ENCODE results near the gene HOXA3. TPM values are rescaled to one million over a fixed set of nuclear protein-coding genes. Genes with fewer than 3 reads are reported as not detected.

The HOXA3 gene
- total and polyA plus RNA-seq, 2 donors (not counting 1 experiment from before 2014, with no cell fraction given), result 0.68 to 1.5 TPM

DNA sequence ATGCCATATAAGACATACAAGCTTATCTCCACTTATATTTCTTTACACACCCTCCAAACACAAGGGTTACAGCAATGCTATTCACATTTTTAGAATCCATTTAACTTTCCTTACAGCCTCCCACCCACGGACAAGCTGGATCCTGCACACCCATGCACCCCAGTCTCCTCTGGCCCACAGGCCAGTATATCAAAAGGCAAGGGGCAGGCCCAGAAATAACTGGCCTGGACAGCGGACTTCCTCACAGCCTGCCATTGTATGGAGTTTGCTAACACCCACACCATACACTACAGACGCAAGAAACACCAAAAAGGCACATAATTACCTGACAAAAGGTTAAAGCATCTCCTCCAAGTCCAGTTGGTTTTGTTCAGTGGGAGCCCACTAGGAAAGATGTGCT is 33.8 kb downstream of the HOXA3 start:
- H3K27ac ChIP-seq (ENCODE audit: insufficient read depth, low read length), result peak overlapping the region; percentile 88
- peak overlapping the region; percentile 98 for H3K4me2 ChIP-seq (ENCODE audit: extremely low read depth, insufficient read depth, low read length)
- H3K4me3 ChIP-seq (replicated peaks in 1 of 4; ENCODE audit: control extremely low read depth in 1 of 4, insufficient read depth in 1 of 4, low read depth in 3 of 4, low read length in 4 of 4), result peak overlapping the region; percentile 52 to 92 (median 68)
- H3K4me1 ChIP-seq (ENCODE audit: control insufficient read depth, extremely low read depth, insufficient read depth, low read length), result peaks cover 27% of the 10 kb centered on the region
- TF ChIP-seq EZH2 (IDR thresholded peaks at IDR 0.05; ENCODE audit: low read length, missing control alignments), result no peak
- TF ChIP-seq, protein P1, sequence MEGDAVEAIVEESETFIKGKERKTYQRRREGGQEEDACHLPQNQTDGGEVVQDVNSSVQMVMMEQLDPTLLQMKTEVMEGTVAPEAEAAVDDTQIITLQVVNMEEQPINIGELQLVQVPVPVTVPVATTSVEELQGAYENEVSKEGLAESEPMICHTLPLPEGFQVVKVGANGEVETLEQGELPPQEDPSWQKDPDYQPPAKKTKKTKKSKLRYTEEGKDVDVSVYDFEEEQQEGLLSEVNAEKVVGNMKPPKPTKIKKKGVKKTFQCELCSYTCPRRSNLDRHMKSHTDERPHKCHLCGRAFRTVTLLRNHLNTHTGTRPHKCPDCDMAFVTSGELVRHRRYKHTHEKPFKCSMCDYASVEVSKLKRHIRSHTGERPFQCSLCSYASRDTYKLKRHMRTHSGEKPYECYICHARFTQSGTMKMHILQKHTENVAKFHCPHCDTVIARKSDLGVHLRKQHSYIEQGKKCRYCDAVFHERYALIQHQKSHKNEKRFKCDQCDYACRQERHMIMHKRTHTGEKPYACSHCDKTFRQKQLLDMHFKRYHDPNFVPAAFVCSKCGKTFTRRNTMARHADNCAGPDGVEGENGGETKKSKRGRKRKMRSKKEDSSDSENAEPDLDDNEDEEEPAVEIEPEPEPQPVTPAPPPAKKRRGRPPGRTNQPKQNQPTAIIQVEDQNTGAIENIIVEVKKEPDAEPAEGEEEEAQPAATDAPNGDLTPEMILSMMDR (conservative IDR thresholded peaks at IDR 0.05 in 1 of 2, IDR thresholded peaks at IDR 0.05 in 1 of 2; ENCODE audit: low read depth in 1 of 2, low read length in 2 of 2), result no peak
- peaks cover 65% of the 10 kb centered on the region for H3K79me2 ChIP-seq (ENCODE audit: control insufficient read depth, insufficient read depth, low read length)
- no peaks in the 10 kb centered on the region for H3K36me3 ChIP-seq (ENCODE audit: control insufficient read depth, insufficient read depth, low read length)
- no peak for DNase-seq (ENCODE audit: low read depth in 2 of 2)
- H4K20me1 ChIP-seq (ENCODE audit: control insufficient read depth, extremely low read depth, insufficient read depth, low read length), result no peaks in the 10 kb centered on the region
- no peak overlapping the region for H3K9ac ChIP-seq (ENCODE audit: insufficient read depth, low read length)
- no peak overlapping the region for H2AFZ ChIP-seq (ENCODE audit: low read length)
- no peaks in the 10 kb centered on the region for H3K27me3 ChIP-seq (ENCODE audit: control insufficient read depth, insufficient read depth, low read length)
- H3K9me3 ChIP-seq (ENCODE audit: control insufficient read depth, insufficient read depth, low read depth, low read length), result no peaks in the 10 kb centered on the region

DNA sequence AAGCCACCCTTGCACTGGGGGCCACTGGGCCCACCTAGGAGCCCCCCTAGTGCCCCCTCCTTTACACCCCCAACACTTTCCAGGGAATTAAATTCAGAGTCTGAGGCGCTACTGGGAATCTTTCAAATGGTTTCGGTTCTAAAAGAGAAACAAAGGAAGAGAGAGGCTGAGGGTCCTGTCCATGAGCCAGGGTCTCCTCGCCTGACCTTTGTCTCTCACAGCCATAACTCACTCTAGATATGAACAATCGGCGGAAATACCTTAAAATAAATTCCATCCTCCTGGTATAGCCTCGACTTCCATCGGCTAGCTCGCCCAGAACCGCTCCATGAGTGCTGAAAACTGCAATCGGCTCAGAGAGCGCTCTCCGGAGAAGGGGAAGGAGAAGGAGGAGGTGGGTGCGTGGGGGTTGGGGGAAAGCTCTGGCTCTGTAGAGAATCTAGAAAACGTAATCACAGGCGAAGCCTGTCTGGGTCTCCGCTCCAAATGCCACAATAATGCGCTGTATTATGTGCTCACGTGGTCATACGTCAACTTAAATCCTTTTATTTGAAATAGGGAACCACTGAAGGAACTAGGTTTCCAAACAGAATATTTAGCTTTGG is 34.4 kb downstream of the HOXA3 start:
- Histone ChIP-seq H3K27ac (ENCODE audit: insufficient read depth, low read length) (peak overlapping the region; percentile 88), H3K36me3 (ENCODE audit: control insufficient read depth, insufficient read depth, low read length) (no peaks in the 10 kb centered on the region), H3K9me3 (ENCODE audit: control insufficient read depth, insufficient read depth, low read depth, low read length) (no peaks in the 10 kb centered on the region), H3K27me3 (ENCODE audit: control insufficient read depth, insufficient read depth, low read length) (no peaks in the 10 kb centered on the region), H2AFZ (ENCODE audit: low read length) (no peak overlapping the region), H3K79me2 (ENCODE audit: control insufficient read depth, insufficient read depth, low read length) (peaks cover 66% of the 10 kb centered on the region), H3K9ac (ENCODE audit: insufficient read depth, low read length) (peak overlapping the region; percentile 64), H4K20me1 (ENCODE audit: control insufficient read depth, extremely low read depth, insufficient read depth, low read length) (no peaks in the 10 kb centered on the region), H3K4me2 (ENCODE audit: extremely low read depth, insufficient read depth, low read length) (peak overlapping the region; percentile 98), H3K4me3 (replicated peaks in 1 of 4; ENCODE audit: control extremely low read depth in 1 of 4, insufficient read depth in 1 of 4, low read depth in 3 of 4, low read length in 4 of 4) (peak overlapping the region; percentile 52 to 92 (median 68)), H3K4me1 (ENCODE audit: control insufficient read depth, extremely low read depth, insufficient read depth, low read length) (peaks cover 23% of the 10 kb centered on the region)
- DNase-seq (ENCODE audit: low read depth in 2 of 2), result peak; percentile 89
- TF ChIP-seq EZH2 (IDR thresholded peaks at IDR 0.05; ENCODE audit: low read length, missing control alignments), result no peak
- TF ChIP-seq, protein P1 (conservative IDR thresholded peaks at IDR 0.05 in 1 of 2, IDR thresholded peaks at IDR 0.05 in 1 of 2; ENCODE audit: low read depth in 1 of 2, low read length in 2 of 2), result no peak

DNA sequence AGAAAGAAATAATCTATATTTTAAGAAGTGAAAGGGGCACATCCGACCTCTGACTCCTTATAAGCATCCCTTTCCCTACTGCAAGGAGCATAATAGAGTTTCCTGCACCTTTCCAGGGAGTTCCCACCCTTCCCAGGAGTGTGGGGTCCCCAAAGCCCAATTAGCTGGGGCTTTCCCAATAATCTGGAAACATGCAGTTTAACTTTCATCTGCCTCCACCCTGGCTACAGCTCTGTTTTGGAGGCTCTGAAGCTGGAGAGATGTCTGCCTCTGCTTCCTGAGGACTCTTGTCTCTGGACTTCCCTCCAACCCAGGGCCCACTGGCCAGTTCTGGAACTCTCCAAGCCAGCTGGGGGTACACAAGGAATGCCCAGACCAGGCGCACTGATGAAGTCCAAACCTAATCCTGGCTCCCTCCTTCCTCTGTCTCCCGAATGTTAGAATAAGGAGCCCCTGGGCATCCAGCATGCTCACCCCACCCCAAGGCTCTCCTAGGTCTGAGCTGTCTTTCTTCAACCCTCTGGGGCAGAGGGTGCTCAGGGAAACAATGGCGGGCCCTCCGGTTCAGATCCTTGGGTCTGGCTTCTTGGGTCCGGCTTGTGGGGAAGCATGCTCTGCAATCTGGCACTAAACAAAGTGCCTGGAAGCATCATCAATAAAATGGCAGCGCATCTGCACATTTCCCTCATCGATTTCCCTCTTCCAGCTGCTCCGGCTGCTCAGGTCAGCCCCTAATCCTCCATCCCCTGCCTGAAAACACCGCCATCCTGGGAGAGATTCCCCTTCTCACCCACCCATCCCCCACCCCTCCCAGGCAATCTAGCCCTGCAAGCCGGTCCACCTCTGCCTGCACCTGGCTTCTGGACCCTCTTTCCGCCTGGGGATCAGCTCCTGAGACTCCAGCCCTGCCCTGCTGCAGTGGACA is 35.2 kb downstream of the HOXA3 start:
- Histone ChIP-seq H3K27me3 (ENCODE audit: control insufficient read depth, insufficient read depth, low read length) (no peaks in the 10 kb centered on the region), H3K9me3 (ENCODE audit: control insufficient read depth, insufficient read depth, low read depth, low read length) (no peaks in the 10 kb centered on the region), H3K4me3 (replicated peaks in 1 of 4; ENCODE audit: control extremely low read depth in 1 of 4, insufficient read depth in 1 of 4, low read depth in 3 of 4, low read length in 4 of 4) (peak overlapping the region; percentile 52 to 92 (median 68)), H3K27ac (ENCODE audit: insufficient read depth, low read length) (peak overlapping the region; percentile 88), H2AFZ (ENCODE audit: low read length) (no peak overlapping the region), H4K20me1 (ENCODE audit: control insufficient read depth, extremely low read depth, insufficient read depth, low read length) (no peaks in the 10 kb centered on the region), H3K79me2 (ENCODE audit: control insufficient read depth, insufficient read depth, low read length) (peaks cover 70% of the 10 kb centered on the region), H3K4me1 (ENCODE audit: control insufficient read depth, extremely low read depth, insufficient read depth, low read length) (peaks cover 23% of the 10 kb centered on the region), H3K9ac (ENCODE audit: insufficient read depth, low read length) (peak overlapping the region; percentile 77), H3K36me3 (ENCODE audit: control insufficient read depth, insufficient read depth, low read length) (no peaks in the 10 kb centered on the region), H3K4me2 (ENCODE audit: extremely low read depth, insufficient read depth, low read length) (peak overlapping the region; percentile 98)
- DNase-seq (ENCODE audit: low read depth in 2 of 2), result peak in 1 of 2 donors; percentile 32
- TF ChIP-seq, protein P1 (conservative IDR thresholded peaks at IDR 0.05 in 1 of 2, IDR thresholded peaks at IDR 0.05 in 1 of 2; ENCODE audit: low read depth in 1 of 2, low read length in 2 of 2), result no peak
- TF ChIP-seq EZH2 (IDR thresholded peaks at IDR 0.05; ENCODE audit: low read length, missing control alignments), result no peak

All from fibroblast of lung (primary cell).